Stimulated activated naive CD4-positive, alpha-beta T cell (primary cell): ENCODE results near the gene CEP250.
"Not testable (repeated sequence)": the region's sequence is repeated elsewhere in the genome, so short reads cannot be mapped to it uniquely, and the experiment has no call there.

Experiments
- DNase-seq, 6 experiments: peaks; one replicate each; lab custom pipeline; 2025; lab: John Stamatoyannopoulos, UW

CEP250 gene, protein sequence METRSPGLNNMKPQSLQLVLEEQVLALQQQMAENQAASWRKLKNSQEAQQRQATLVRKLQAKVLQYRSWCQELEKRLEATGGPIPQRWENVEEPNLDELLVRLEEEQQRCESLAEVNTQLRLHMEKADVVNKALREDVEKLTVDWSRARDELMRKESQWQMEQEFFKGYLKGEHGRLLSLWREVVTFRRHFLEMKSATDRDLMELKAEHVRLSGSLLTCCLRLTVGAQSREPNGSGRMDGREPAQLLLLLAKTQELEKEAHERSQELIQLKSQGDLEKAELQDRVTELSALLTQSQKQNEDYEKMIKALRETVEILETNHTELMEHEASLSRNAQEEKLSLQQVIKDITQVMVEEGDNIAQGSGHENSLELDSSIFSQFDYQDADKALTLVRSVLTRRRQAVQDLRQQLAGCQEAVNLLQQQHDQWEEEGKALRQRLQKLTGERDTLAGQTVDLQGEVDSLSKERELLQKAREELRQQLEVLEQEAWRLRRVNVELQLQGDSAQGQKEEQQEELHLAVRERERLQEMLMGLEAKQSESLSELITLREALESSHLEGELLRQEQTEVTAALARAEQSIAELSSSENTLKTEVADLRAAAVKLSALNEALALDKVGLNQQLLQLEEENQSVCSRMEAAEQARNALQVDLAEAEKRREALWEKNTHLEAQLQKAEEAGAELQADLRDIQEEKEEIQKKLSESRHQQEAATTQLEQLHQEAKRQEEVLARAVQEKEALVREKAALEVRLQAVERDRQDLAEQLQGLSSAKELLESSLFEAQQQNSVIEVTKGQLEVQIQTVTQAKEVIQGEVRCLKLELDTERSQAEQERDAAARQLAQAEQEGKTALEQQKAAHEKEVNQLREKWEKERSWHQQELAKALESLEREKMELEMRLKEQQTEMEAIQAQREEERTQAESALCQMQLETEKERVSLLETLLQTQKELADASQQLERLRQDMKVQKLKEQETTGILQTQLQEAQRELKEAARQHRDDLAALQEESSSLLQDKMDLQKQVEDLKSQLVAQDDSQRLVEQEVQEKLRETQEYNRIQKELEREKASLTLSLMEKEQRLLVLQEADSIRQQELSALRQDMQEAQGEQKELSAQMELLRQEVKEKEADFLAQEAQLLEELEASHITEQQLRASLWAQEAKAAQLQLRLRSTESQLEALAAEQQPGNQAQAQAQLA (N-terminal part only)

GRCh38 chr20:35454881-35455609 lies at the start of gene CEP250:
Gene CEP250 (plus strand): TSS chr20:35455598. CDS start chr20:35462368, 6,770 bp downstream.
- peak; percentile 89 to 98 (median 94) for DNase-seq

GRCh38 chr20:35405775-35406174 lies 49.6 kb upstream of the CEP250 start:
- DNase-seq, result no peak

DNA sequence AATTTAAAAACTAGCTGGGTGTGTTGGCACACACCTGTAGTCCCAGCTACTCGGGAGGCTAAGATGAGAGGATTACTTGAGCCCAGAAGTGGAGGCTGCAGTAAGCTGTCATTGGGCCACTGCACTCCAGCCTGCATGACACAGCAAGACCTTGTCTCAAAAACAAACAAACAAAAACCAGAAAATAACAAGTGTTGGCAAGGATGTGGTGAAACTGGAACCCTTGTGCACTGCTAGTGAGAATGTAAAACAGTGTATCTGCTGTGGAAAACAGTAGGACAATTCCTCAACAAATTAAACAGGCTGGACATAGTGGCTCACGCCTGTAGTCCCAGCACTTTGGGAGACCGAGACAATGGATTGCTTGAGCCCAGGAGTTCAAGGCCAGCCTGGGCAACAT lies 47.1 kb upstream of the CEP250 start:
- DNase-seq, result no peak

- no peak for DNase-seq
Measured at GRCh38 chr20:35409542-35409941, 45.9 kb upstream of the CEP250 start.

DNA sequence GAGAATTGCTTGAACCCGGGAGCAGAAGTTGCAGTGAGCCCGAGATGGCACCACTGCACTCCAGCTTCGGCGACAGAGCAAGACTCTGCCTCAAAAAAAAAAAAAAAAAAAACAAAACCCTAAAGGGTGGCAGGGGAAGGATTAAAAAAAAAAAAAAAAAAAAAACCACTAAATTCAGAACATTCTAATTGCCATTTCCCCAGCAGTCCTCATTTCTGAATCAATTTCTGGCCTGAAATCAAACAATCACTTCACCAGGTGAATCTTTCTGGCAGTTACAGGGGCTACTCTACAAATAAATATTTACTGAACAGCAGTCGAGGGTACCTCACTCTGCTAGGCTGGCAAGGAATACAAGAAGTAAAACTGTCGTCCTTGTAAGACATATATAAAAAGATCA lies 44.8 kb upstream of the CEP250 start:
- DNase-seq, result no peak

GRCh38 chr20:35421322-35421721 lies 34.1 kb upstream of the CEP250 start:
- DNase-seq, result no peak

GRCh38 chr20:35431621-35432429 lies 23.6 kb upstream of the CEP250 start:
- DNase-seq, result no peak

- peak in 2 of 6 experiments; percentile 6 to 25 for DNase-seq
Measured at GRCh38 chr20:35432430-35432735, 23.0 kb upstream of the CEP250 start.

DNA sequence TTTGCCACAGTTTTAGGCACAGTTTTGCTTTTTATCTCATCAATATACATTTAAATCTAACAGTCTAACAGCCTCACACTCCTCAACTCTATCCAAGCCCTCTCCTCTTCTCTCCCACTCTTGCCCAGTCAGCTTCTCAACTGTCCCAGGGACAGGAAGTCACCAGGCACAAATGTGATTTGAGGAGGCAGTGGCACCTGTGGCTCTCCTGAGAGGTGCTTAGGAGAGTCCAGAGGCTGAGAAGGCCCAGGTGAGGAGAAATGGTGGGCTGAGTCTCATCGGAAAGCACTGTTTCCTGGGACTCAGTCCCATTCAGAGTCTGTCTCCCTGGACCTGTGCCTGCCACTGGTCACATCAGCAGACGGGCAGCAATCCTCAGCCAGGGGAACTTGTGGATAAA lies 22.1 kb upstream of the CEP250 start:
- no peak for DNase-seq

DNA sequence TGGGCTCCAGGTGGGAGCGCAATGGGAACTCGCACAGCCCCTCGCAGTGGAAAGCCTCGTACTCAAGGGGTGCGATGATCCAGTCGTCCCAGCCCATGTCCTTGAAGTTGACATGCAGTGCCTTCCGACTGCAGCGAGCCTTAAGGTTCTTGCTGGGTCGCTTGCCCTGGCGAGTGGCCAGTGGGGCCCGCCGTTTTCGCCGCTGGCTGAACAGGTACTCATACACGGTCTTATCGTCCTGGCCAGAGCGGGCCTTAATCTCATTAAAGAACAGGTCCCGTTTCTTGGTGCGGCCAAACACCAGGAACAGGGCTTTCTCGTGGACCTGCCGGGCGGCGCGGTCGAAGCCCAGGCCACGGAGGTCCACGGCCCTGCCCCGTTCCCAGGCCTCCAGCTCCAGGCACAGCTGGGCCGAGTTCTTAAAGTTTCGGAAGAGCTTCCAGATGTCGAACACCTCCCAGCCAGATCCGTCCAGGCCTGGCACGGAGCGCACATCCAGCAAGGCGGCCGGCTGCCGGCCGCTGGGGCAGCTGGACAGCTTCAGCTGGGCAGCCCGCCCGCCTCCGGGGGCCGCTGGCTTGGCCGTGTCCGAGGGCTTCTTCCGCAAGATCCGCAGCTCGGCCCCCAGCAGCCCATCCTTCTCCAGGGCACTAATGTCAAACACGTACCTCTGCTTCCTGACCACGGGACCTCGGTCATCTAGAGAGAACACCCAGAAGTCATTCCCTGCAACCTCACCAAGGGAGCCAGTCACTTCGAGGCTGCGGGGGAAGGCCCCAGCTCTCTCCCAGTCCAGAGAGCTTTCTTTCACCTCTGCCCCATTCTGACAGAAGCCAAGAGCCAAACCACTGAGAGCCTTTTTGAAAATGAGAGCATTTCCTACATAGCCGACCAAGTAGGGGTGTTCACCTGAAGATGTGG lies 21.1 kb upstream of the CEP250 start:
- DNase-seq, result no peak

DNA sequence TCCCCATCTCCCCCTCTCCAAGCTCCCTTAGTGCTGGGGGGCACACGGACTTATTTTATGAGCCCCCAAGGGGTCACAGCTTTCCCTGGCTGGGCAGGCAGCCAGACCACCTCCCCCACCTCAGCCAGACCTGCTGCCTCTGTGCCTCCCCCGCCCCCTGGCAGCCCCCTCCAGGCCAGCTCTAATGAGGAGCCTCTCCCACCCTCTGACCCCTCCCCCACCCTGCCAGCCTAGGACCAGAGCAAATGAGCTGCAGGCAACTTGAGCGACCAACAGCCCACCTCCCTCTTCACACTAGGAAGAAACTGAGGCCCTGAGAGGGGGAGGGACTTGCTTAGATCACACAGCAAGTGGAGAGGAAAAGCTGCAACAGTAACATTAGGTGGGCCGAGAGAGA lies 19.2 kb upstream of the CEP250 start:
- DNase-seq, result no peak

DNA sequence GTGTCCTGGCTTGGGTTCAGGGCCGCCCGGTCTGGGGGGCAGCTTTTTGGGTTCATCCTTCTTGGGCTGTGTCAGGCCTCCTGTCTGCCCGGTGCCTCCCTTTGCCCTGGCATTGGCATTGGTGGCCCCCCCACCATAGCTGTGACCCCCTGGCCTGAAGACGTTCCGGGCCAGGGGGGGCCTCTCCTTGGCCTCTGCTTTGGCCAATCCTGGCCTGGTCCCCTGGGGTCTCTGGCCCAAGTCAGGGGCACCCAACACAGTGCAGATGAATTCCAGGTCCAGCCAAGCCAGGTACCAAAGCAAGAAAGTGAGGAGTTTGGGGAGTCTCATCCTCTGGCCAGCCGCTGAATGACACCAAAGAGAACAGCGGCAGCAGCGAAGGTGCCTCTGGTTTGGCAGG lies 17.8 kb upstream of the CEP250 start:
- no peak for DNase-seq

GRCh38 chr20:35443003-35443402 lies 12.4 kb upstream of the CEP250 start:
- no peak for DNase-seq

DNA sequence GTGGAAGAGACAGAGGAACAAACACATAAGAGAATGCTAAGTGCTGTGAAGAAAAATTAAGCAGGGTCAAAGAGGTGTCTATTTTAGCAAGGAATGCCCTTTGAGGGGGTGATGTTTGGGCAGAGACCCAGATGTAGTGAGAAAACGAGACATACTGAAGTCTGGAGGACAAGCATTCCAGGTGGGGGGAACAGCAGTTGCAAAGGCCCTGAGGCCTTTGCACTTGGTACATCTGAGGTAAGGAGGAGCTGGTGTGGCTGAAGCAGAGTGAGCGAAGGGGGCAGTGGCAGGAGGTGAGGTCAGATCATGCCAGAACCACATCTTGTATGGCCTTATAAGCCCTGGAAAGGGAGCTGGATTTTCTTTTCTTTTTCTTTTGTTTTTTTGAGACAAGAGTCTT lies 11.2 kb upstream of the CEP250 start:
- DNase-seq, result no peak

- DNase-seq, result no peak
Measured at GRCh38 chr20:35446356-35447078, 8.9 kb upstream of the CEP250 start.

GRCh38 chr20:35447082-35447789 lies 8.2 kb upstream of the CEP250 start:
- peak; percentile 65 to 91 (median 84) for DNase-seq

DNA sequence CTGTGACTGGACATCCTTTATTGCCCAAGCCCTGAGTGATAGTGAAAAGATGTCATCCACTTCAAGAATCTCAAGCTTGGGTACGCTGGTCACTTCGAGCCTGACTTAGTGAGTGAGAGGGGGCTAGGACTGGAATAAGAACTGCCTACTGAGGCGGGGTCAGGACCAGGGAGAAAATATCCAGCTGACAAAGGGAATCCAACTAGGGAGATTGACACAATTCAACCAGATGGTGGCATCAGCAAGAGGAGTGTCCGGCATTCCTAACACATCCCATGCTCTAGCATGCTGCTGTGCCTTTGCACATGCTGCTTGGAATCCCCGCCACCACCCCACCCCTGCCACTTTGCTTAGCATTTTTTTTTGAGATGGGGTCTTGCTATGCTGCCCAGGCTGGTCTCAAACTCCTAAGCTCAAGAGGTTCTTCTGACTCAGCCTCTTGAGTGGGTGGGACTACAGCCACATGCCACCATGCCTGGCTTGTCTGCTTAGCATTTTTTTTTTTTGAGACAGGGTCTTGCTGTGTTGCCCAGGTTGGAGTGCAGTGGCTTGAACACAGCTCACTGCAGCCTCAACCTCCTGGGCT lies 6.5 kb upstream of the CEP250 start:
- no peak for DNase-seq

GRCh38 chr20:35449855-35450254 lies 5.5 kb upstream of the CEP250 start:
- not testable (repeated sequence) for DNase-seq
